DMS79 treated with DMSO at 0.1 percent for 48 hours (cell line): ENCODE data around the gene GPR137.
A peak's percentile ranks its signal among the peaks of the same experiment; 100 is the strongest.
"Not testable (repeated sequence)": the region's sequence is repeated elsewhere in the genome, so short reads cannot be mapped to it uniquely, and the experiment has no call there.

Source experiments
- DNase-seq: peaks from one replicate; lab custom pipeline; 2025; lab: John Stamatoyannopoulos, UW

GPR137 gene, protein sequence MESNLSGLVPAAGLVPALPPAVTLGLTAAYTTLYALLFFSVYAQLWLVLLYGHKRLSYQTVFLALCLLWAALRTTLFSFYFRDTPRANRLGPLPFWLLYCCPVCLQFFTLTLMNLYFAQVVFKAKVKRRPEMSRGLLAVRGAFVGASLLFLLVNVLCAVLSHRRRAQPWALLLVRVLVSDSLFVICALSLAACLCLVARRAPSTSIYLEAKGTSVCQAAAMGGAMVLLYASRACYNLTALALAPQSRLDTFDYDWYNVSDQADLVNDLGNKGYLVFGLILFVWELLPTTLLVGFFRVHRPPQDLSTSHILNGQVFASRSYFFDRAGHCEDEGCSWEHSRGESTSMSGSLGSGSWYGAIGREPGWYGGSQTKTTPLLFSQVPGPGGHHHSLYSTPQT

DNA sequence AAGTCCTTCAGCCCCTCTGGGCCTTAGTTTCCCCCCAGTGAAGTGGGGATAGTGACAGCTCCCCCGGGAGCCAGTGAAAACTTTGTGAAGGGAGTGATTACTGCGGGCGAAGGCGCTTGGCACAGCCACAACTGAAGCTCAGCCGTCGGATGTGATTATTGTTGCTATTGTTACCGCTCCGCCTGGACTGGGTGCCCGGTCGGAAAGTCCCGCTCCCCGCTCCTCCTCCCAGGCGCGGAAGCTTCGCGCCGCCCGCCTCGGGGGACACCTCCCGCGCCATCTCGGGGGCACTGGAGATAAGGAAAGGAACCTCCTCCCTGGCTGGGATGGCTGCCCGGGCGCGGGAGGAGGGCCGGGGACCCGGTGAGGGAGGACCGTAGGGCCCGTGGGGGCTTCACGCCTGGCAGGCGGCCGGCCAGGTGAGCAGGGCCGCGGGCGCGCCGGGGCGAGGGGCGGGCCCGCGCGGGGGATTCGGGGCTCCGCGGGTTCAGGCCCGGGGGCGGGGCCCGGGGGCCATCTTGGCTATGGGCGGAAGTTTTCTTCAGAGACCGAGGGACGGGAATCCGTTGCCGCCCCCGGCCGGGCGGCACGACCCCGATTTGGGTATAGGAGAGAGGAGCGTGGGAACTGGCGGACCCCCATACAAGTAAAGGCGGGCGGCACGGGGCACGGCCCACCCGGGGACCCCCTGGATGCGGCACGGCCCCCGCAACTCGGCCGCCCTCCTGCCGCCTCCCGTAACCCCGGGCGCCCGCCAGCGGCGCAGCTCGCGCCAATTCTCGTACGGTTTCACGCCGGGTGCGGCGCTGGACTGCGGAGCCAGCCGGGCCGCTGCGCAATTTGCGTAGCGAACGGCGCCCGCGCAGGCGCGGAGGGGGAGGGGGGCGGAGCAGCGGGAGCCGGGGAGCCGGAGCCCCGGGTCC, at the start of gene GPR137:
TSS of gene GPR137 (plus strand) at position 887 of the 923 bp plus-strand sequence. CDS start 677 bp downstream, outside the sequence.
- DNase-seq = peak; percentile 67

DNA sequence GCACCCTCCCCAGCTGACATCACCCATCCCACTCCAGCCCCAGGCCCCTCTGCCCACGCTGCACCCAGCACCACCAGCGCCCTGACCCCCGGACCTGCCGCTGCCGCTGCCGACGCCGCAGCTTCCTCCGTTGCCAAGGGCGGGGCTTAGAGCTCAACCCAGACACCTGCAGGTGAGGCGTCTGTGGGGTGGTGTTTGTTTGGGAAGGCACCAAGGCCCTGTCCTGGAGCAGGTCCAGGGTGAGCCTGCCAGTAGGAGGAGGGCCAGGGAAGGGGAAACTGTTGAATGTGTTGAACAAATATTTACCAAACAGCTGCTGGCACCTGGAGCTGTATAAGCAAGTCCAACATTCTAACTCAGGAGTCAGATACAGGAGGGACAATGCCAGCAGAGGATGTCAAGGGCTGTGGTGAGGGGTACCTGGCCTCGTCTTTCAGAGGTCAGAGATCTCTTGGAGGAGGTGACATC, 48.1 kb upstream of the GPR137 start:
- DNase-seq = peak; percentile 82

DNA sequence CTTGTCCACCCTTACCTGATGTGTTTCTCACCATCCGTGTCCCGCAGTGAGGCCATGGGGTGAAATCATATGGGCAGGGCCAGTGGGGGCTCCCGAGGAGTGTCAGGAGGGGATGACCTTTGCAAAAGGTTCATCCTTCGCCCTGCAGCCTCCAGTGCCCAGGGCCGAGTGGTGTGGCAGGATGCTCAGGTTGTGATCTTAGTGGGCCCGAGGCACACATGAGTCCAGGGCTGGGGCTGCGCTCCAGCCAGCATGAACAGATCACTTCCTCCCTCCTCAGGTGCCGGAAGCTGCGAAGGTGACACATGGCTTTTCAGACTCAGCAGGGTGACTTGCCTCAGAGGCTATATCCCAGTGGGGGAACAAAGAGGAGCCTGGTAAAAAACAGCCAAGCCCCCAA, 47.6 kb upstream of the GPR137 start:
- DNase-seq = no peak

DNA sequence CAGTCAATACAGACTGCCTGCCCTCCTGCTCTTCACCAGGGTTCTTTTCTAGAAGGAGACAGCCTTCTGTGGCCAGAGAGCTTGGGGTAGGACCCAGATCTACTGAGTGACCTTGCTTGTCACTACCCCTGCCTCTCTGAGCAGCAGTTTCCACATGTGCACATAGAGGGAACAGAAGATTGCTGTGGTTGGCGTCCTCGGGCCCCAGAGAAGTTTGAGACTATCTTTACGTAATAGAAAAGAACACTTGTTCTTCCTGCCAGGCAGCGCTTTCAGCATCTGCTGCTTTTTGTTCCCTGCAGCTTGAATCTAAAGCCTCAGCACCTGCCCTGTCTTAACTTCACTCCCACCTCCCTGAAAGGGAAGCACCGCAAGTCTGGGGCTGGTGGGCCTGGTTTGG, 46.6 kb upstream of the GPR137 start:
- DNase-seq = no peak

DNA sequence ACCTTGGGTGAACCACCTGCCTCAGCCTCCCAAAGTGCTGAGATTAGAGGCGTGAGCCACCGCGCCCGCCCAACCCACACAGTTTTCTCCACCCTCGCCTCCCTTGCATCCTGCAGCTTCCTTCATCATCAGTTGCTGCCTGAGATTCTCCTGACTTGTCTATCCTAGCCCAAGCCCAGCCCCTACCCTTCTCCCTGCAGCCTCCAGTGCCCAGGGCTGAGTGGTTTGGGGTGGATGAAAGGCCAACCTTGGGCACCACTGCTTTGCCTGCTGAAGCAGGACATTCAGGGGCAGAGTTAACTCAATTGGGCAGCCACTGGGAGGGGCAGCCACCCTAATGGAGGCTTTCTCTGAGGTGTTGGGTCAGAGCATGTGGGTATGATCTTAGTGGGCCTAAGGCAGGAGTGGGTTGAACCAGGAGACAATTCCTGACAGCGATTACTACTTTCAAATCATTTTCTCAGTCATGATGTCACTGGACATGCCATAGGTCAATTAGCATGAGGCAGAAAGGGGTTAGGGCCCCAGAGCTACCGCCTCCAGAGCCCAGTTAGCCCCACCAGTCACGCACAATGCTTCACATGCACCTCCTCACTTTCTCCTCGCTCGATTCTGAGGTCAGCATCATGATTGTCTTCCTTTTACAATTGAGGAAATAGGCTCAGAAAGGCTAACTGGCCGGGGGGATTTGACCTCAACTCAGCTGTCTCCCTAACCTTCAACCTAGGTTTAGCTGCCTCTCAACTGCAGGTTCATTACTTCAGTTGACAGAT, 45.8 kb upstream of the GPR137 start:
- DNase-seq = no peak

DNA sequence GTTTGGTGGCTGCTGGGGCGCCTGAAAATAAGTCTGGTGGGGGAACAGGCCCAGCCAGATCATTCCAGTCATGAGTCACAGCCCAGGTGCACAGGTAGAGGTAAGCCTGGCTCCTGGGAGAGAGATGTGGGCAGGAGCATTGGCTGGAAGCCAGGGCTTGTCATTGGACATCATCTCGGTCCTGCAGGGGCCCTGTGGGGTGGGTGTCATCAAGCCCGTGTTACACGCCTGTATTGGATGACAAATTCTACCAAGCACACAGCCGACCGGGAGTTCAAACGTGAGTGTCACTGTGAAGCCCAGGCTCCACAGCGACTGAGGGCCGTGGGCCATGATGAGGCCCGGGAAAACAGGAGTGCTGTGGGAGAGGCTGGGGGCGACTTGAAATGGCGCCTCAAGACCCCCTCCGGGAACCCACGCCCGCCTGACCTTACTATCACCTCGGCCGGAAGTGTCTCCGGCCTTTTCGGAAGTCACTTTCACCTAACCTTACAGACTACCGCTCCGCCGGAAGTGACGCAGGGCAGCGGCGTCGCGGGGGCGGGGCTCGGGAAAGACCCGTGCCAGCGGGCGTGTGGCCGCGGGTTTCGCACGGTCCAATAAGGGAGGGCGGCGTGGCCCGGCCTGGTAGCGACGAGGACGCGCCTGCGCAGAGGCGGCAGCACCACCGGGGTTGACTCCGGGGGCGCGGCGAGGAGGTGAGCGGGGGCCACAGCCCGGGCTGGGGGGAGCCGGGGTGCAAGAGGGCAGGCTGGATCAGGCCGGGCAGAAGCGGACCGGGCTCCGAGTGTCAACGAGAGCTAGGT, 45.0 kb upstream of the GPR137 start, which contains the start of gene FKBP2:
TSS of gene FKBP2 (plus strand) at position 661 of the 806 bp plus-strand sequence. CDS start 1,293 bp downstream, outside the sequence.
- DNase-seq = peak; percentile 87

DNA sequence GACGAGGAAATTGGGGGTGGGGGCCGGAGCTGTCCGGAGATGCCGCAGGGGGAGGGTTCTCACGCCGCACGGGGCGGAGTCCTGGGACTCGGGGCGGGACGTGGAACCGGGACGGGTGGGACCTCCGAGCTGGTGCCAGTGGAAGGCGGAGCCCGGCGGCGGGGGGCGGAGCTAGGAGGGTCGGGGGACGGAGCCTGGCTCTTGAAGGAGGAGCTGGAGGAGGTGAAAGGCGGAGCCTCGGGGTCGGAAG, 44.5 kb upstream of the GPR137 start:
- peak; percentile 96 for DNase-seq

DNA sequence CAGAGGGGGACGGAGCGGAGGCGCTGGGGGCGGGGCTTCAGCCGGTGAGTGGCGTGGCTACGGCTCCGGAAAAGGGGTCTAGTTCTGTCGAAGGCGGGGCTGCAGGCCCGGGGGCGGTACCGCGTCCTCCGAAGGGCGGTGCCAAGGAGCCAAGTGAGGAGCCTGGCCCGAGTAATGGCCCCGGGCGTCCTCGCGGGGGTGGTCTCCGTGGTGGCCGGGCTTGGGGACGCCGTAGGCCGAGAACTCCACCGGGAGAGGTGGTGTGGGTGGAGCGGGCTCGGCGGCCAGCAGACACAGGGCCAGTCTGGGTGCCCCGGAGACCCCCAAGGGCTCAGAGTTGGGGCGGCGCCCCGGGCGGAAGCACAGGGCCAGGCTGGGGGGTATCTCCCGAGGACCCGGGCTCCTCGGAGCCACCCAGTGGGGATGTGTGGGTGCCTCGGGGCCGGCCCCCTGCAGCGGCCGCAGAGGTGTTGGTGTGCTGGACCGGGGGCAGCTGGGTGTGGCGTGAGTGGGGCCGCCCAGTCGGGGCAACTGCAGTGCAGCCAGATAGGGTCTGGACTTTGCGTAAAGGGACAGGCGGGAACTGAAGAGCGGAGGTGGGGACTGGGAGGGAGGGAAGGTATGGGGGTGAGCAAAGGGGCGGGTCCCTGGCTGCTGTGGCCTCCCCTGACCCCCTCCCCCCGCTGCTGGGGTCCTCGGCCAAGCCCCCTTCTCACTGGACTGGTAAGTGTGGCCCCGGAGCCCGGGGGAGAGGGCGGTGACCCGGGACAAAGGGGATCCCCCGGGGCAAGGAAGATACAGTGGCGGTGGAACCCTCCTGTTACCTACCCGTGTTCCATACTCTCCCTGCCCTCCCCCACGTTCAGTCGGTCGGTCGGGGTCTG, 43.9 kb upstream of the GPR137 start:
- no peak for DNase-seq

DNA sequence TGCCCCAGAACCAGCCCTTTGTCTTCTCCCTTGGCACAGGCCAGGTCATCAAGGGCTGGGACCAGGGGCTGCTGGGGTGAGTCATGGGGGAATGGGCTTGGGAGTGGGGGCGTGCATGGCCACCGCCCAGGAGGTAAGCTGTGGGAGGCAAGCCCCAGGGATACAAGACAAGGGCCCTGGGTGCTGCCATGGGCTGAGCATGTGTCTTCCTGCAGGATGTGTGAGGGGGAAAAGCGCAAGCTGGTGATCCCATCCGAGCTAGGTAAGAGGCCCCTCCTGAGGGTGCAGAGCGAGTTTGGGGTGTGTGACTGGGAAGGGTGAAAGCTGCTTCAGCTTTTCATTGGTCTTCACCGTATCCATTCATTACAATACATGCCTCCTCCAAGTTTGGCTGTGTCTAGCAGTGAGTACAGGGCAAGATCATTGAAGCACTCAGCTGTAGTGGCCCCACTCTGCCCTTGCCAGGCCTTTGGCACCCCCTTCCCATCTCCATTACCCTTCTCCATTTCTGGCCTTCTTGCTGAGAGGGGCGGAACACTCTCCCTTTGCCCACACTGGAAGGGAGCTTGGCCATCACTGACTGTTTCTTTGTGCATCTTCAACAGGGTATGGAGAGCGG, 42.3 kb upstream of the GPR137 start:
- DNase-seq = no peak

DNA sequence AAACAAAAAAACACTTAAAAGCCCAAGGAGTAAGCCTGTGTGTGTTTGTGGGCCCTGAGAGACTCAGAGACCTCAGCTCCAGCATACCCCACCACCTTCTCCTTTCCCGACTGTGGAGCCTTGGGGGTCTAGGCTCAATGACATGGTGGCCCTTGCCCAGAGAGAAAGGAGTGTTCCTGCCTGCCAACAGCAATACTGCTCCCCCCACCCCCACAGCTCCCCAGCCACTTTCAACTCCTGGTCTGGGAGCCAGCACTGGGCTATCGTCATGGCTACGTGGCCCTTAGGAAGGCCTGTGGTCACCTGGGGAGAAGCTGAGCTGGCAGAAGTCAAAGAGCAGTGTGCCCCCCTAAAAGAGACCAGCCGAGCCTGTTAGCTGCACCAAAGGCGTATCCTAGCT, 41.5 kb upstream of the GPR137 start:
- no peak for DNase-seq

DNA sequence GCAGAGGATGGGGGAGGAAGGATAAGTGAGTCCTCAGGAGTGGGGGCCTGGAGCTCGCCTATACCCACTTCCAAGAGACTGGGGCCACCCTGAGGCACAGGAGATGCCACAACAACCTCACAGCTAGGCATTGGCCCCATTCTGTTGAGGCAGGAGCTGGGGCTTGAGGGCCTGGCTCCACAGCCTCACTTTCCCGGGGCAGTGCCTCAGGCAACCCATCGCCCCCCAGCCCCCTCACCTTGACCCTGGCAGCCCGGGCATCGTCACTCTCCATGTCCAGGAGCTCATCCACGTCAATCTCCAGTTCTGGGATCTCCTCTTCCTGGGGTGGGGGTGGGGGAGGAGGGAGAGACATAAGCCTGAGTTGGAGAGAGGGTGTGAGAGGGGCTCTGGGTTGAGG, 40.7 kb upstream of the GPR137 start:
- DNase-seq = no peak

DNA sequence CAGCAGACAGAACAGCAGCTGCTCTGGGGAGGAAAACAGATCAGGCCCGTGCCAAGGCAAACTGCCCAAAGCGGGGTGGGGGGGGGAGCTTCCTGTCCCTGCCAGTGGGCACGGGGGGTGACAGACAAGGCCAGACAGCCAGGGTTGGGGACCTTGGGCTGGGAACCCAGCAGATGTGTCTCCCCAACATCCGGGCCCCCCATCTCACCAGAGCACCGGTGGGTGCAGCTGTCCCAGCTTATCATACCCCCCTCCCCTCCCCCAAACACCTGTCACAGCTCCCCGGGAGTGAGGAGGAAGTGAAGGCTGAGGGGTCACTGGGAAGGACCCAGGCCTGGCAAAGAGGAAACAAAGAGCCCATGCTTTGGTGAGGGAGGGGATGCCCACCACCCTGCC, 40.2 kb upstream of the GPR137 start:
- no peak for DNase-seq

DNA sequence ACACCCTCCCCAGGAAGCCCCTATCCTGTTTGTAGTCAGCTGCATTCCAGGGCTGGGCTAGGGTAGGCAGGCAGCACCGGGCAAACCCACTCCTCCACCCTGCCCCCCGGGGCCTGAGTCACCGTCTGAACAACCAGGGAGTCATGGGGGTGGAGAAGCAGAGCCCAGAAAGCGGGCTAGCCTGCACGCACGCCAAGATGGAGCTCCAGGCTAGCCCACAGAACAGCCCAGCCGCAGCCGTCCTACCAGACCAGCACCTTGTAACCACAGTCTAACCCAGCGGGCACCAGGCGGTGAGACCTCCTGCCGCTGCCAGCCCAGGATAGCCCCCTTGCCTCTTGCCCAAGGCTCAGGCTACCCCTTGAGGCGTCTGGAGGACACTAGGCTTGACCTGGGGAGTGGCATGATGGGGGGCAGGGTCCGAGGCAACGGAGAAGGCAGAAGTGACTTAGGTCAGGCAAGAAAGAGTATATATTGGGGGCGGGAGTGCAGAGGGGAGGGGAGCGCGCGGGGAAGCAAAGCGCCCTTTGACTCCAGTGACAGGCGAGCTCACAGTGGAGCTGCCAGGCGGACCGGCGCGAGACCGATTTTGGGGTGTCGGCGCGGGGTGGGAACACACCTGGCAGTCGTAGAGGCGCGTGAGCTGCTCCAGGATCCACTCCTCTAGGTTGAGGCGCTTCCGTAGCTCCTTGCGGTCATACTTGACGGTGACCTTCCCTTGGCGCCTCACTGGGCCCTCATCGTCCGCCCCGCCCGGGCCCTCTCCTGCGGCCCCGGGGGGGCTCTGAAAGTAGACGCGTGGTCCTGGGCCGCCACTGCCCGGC, 39.6 kb upstream of the GPR137 start:
- peak; percentile 26 for DNase-seq

DNA sequence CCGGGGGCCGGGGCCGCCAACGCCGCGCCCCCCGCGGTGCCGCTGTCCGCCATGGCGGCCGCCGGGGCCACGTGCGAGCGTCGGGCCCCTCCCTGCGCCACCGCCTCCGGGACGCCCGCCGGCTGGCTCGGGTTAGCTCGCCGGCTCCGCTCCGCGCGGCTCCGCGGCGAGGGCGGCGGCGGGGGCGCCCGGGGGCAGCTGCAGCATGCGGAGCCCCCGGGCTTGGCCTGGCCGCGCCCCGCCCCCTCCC, 39.1 kb upstream of the GPR137 start:
- DNase-seq = not testable (repeated sequence)

DNA sequence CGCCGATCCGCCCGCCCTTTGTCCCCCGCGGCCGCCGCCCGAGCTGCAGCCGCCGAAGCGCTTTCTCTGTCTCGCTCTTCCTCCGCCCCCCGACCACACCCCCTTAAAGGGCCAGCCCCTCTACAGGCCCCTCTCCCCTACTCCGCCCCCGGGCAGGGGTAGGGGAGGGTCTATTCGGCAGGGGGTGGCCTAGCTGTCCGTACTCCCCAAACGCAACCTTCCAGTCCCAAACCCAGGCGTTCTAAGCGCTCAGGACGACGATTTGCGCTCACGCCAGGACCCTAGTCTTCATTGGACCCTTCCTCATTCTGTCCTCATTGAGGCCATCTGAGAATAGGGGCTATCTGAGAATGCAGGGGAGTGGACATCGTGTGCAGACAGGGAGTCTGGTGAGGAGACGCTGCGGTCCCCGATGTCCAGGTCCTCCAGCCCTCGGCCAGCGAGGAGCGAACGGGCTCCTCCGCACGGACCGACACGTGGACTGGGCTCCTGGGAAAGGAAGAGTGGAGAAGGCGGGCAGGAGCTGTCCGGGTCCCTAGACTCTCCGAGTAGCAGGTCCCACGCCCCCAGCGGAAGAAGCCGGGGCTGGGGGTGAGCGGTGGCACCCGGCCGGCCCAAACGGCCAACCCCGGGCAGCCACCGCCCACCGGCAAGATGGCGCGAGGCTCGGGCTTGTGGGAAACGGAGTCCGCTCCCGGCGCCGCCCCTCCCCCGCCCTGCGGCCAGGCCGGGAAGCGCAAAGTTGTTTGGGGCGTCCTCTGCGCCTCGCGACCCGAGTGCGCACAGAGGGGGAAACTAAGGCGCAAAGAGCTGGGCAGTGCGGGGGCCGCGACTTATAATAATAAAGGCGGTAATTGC, 38.5 kb upstream of the GPR137 start, which contains the start of gene PPP1R14B:
TSS of gene PPP1R14B (minus strand) at position 73 of the 858 bp plus-strand sequence. CDS start 270 bp downstream, outside the sequence.
- peak; percentile 60 for DNase-seq

DNA sequence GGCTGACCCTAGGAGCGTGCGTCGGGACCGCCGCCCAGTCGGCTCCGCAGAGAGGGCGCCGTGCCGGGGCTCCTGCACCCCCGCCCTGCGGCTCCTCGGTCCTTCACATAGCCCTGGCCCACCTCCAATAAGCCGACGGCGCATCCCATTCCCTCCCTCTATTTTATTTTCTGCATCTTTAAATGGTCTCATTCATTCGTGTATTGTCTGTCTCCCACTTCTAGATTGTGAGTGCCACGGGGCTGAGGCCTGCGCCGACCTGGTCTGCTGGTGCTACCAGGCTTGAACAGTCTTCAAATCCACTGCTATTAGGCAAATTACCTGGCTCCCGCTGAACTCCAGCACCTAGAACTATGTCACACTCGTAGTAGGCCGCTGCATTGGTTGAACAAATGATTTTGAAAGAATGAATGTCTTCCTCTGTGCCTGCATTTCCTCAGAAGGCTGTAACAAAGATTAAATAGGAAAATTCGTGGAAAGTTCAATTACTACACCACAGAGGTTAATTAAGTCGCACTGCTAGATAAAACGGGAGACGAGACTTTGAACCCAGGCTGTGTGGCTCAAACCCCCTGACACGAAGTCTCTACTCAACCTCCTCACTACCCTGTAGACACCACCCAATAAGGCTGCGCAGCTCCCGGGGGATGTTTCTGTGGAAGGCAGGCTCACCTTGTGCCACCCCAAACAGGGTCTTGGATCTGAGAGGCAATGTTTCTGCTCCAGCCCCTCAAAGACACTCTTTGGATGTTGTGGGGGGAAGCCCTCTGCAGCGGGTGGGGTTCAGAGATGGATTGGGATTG, 37.7 kb upstream of the GPR137 start:
- DNase-seq = peak; percentile 53

DNA sequence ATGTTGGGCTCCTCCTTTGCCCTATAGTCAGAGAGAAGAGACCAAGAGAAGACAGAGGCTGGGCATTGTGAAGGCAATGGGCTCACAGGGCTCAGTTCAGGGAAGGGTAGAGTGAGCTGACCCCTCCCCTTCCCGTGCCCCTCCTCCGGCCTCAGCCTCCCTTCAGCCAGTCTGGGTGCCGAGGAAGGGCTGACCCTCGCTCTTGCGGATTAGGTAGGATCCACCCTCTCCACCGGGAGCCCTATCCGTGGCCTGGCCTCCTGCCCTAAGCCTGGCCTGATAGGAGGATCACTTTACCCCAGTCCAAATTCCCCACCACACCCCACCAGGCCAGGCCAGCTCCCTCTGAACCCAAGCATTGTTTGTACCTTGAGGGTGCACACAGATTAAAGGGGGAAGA, 37.1 kb upstream of the GPR137 start:
- DNase-seq = no peak
